Left ventricle myocardium superior (tissue), 1 donor: ENCODE measurements around the gene C5orf15. TPM values are rescaled to one million over a fixed set of nuclear protein-coding genes. Genes with fewer than 3 reads are reported as not detected.
A peak's percentile ranks its signal among the peaks of the same experiment; 100 is the strongest.
"Not testable (repeated sequence)": the region's sequence is repeated elsewhere in the genome, so short reads cannot be mapped to it uniquely, and the experiment has no call there.

Experiments
- ATAC-seq: fragments of 200-7000 bp; cut with Tn5 transposase; one replicate; pipeline ENCODE4 v1.9.1; 2020; ENCODE audit warnings: mild to moderate bottlenecking, moderate library complexity
- DNase-seq: peaks from one replicate; pipeline ENCODE4 v3.0.0-alpha.2; 2020
- intact Hi-C: fragments of 100-400 bp; cut with micrococcal nuclease; formaldehyde crosslinking; loops from one replicate; pipeline ENCODE4 v1.11.0; 2022
- total RNA-seq: library from RNA; stranded (reverse); fragmentation: NEBNext Ultra II Directional; extraction: Animal tissue kit (Norgen Biotek cat#: 25700); gene quantifications from one replicate; pipeline ENCODE4 v1.2.1, GENCODE V29; 2021
- donor health status: DM: no; HTN: yes; CAD: no; lungs with severe emphysema.

The C5orf15 gene
- total RNA-seq, 1 donor from 2014 or later: 32.9 TPM

DNA sequence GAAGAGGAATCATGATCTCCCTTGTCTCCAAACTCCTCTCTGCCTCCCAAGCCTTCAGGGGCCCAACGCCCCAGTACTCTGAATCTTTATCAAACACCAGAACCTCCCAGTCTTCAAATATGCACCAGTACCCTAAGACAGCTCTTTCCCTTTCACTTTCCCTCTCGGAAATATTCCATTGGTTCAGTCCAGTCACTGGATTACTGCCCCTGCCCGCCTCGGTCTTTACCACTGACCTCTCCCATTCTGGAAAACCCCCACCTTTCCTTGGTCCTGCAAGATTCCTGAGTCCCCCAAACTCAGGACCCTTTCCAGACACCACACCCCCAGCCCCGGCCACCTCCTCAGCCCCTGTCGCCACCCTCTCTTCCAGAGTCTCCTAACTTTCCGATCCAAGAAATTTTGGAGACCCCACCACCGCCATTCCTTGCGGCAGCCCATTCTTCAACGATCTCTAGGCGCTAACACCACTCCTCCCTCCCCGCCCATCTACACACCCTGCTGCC lies 674 bp downstream of the C5orf15 start:
- DNase-seq (no peak), ATAC-seq (peak; percentile 21)
- intact Hi-C loops: no loop called here

DNA sequence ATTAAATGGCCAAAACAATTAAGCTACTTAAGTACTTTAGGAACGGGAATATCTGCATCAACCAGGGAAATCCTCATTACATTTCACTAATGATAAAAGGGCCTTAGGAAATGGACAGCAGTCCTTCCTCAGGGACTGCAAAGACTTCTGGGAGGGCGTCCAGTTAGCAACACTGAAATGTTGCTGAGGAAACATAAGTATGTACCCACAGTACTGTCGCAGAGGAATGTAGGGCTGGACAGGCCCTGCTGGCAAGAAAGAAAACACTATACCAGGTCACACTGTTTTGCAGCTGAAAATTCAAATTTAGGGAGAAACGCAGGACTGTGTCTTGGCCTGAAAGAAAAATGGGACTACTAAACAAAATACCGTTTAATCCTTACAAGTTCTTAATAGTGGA lies 1.3 kb downstream of the C5orf15 start:
- DNase-seq: no peak
- intact Hi-C loops: no loop called here
- ATAC-seq: peak; percentile 51

DNA sequence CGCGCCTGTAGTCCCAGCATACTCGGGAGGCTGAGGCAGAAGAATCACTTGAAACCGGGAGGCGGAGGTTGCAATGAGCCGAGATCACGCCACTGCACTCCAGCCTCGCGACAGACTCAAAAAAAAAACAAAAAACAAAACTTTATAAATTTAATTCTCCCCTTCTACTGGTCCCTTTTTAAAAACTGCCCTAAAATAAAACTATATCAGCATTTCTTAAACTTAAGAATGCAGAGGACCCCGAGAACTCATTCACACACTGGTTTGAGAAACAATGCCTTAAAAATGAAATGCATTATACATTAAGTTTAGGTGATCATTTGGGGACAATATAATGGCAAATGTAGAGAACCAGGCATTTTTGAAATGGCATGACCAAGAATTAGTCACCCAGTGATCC lies 2.3 kb downstream of the C5orf15 start:
- intact Hi-C loops: no loop called here
- DNase-seq (no peak), ATAC-seq (no peak)

DNA sequence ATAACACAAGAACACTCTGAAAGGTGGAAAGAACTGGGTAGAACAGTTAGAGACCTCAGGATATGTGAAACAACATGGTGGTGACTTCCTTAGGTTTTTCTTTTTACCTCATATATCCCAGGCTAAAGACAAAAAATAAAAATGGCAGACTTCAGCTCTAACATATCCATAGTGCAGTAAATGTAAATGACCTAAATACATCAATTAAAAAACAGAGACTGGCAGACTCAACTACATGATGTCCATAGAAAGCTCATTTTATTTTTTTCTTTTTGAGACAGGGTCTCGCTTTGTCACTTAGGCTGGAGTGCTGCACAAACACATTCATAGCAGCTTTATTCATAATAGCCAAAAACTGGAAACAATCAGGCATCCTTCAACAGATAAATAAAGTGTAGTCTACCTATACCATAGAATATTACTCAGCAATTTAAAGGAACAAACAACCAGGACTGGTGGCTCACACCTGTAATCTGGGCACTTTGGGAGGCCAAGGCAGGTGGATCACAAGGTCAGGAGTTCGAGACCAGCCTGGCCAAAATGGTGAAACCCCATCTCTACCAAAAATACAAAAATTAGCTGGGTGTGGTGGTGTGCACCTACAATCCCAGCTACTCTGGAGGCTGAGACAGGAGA lies 4.8 kb downstream of the C5orf15 start:
- DNase-seq (no peak), ATAC-seq (no peak)
- intact Hi-C loops: no loop called here

DNA sequence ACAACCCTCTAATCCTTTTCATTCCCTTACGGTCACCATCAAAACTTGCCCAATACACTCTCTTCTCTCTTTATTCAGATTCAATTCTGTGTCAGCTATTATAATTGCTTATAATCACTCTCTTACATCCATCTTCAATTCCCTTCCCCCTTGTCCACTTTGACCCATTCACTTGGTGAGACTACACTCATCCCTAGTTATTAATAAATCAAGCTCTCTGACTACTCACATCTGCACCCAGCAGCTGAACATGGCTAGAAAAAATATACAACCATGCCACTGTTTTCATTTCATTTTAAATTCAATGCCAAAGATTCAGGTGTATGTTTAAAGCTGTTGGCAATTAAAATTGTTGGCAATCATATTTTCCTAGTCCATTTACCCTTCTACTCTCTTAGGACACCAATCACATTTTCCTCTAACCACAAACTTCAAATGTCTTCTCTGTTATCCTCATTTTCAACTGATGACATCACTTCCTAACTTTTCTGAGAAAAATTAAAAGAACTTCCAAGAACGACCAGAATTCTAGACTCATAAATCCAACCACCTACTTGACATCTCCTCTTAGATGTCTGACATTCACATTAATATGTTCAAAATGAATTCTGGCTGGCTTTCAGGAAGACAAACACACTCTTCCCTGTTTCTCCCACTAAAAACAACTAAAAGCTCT lies 5.5 kb downstream of the C5orf15 start:
- ATAC-seq (no peak), DNase-seq (no peak)
- intact Hi-C loops: no loop called here

DNA sequence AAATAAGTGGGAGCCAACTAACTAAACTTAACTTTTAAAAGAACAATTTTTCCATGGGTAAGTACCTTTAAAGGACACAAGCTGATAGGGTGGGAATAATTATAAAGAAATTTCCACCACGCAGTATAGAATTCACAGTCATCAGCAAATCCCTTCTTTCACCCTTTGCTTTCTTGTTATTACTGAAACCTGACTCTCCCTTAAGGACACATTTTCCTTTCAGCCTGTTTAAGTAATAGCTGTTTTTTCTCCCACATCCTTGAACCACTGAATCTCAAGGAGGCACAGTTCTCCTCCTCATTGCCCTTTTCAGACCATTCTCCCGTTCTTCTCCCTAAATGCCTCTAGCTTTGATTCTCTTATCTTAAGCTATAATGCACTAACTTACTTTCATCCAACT lies 6.3 kb downstream of the C5orf15 start:
- no peak for DNase-seq
- no peak for ATAC-seq
- intact Hi-C loops: no loop called here

DNA sequence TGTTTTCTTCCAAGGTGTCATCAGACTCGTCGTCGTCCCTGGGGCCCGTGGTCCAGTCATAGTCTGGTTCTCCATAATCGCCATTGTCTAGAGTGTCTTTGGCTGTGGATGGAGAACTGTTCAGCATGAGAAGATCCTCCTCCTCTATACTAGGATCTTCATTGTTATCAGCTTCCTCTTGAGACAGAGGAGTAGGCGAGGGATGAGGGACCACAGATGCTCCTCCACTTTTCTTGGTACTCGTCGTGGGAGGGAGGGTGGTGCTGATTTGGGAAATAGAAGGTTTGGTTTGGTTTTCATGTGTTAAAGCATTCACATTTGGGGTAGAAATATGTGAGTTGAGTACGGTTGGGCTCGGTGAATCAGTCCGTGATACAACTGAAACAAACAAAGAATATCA lies 8.8 kb downstream of the C5orf15 start:
- intact Hi-C loops: no loop called here

DNA sequence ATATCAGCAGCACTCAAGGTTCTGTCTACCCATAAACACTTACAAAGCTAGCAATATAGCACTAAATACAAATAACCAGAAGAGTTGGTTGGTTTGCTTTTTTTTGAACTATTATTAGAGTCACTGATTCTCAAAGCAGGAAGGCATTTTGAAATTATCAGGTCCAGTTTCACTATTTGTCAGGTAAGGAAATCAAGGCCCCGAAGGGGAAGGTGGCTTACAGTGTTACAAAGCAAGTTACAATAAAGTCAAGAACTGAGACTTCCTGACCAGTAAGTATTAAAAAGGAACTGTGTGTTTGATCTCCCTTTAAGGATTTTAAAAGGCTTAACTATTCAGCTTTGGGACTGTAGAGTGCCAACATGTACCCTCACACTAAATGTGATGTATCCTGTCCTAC lies 10.8 kb downstream of the C5orf15 start:
- DNase-seq (no peak), ATAC-seq (no peak)
- intact Hi-C loops: no loop called here

More for the DNA sequence above, 8.8 kb downstream of the C5orf15 start:
- DNase-seq (no peak), ATAC-seq (no peak)

DNA sequence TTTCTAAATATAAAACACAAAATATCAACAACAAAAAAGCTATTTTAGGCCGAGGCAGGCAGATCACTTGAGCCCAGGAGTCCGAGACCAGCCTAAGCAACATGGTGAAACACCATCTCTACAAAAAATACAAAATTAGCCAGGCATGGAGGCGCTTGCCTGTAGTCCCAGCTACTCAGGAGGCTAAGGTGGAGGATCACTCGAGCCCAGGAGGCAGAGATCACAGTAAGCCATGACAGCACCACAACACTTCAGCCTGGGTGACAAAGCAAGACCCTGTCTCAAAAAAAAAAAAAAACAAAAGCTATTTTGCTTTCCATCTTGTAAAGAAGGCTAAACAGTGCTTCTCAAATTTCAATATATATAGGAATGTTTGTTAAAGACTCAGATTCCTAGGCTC lies 11.3 kb downstream of the C5orf15 start:
- no peak for DNase-seq
- intact Hi-C loops: no loop called here
- no peak for ATAC-seq

DNA sequence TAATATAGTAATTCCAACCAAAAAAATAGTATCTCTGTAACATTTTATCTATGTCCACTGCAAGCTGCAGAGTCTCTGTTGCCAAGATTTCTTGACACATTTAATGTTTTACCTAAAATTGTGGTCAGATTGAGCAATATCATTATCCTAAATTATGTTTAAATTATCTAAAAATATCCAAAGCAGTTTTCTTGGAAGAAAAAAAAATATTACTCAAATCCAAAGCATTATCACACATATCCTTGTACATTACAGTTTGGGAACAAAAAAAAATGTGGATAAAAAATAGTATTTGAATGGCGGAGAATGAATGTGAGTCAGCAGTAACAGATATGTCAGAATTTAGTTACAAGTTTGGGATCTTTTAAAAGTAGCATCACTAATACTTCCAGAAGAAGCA lies 12.2 kb downstream of the C5orf15 start:
- ATAC-seq, DNase-seq, intact Hi-C loops: not testable (repeated sequence)

DNA sequence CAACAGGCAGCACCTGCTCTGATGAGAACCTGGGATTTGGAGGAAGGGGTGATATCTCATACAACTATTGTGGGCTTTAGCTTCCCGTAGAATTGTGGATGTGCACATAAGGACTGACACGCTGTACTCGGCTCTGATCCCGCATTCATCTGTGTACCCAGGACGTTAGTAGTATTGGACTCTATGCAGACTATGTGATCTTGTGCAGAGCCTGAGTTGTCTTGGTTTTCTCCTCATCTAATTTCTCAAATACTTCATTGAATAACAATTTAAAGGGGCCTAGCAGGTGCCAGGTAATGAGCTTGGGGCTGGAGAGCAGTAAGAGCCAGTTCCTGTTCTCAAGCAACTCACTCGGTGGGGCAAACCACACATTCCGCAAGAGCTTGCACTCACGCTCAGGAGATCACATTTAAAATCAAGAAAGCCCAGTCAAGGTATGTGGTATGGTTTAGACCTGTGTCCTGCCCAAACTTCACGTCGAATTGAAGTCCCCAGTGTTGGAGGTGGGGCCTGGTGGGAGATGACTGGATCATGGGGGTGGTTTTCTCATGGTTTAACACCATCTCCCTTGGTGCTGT lies 14.8 kb downstream of the C5orf15 start:
- ATAC-seq (peak; percentile 8), DNase-seq (no peak)
- intact Hi-C loops: no loop called here

DNA sequence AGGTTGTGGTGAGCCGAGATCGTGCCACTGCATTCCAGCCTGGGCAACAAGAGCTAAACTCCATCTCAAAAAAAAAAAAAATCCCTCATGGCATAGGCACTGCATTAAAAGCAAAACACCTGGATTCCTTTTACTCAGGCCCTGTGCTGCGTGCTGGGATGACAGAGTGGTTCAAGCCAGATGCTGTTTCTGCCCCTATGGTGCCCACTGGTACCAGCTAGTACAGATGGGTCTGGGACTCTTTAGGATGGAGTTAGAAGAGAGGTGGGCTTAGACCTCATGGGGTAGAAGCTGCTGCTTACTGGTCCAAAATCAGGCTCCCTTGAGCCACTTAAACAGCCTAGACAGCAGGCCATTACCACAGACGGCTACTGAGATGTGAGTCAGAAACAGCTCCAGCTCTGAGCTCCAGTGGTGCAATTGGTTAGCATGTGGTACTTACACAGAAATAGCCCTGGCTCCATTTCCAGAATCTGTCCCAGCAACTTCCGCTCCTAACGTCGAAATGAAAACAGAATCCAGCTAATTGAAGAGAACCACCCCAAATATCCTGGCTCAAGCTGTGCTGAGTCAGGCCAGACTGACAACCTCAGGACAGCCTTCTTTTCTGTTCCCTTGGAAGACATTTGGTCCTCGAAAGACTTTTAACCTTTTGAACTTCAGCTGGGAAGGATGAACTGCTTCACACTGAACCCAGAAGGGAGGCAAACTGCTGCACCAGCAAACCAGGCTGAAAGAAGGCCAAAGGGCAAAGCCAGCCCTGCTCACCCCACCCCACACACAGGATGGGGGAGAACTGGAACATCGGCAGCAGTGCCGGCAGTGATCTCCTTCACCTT lies 15.5 kb downstream of the C5orf15 start:
- ATAC-seq: peak; percentile 89
- intact Hi-C loops: no loop called here
- no peak for DNase-seq

DNA sequence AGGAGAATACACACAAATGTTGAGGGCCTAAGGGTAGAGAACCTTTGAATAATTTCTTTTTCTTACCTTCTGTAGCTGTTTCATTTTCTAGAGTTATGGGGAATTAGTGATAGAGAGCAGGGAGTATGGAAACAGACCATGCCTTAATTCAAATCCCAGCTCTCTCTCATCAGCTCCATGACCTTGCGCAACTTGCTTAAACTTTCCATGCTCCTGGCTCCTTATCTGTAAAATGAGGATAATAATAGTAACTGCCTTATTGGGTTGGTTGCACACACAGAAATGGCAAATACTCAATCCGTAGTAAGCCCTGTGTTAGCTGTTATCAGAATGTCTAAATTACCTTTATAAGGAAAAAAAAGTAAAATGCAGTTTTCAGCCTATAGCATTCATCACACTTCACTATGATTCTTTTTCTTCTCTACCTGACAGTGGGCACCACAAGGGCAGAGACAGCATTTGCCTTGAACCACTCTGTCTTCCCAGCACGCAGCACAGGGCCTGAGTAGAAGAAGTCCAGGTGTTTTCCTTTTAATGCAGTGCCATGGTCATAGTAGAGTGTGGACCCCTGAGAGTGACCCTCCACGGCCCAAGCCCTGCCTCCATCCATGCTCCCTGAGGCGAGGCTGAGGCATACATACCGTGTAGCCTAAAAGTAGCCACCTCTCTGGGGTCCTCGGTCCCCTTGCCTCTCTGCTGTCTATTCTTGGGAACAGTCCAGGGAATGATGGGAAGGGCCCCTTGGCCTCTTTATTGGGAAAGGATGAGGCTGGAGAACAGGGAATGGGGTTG lies 17.4 kb downstream of the C5orf15 start:
- DNase-seq: no peak
- ATAC-seq: peak; percentile 67
- intact Hi-C loops: no loop called here

DNA sequence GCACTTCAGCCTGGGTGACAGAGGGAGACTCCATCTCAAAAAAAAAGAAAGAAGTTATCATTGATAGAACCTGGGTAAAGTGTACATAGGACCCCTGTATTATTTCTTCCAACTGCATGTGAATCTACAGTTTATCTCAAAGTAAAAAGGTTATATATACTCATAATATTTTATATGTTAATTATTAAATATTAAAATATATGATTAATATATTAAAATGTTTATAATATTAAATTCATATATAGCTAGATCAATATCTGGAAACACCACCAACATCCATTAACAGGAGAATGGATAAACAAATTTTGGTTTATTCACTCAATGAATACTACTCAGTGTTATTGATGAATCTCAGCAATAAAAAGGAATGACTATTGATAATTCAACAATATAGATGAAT lies 19.7 kb downstream of the C5orf15 start:
- no peak for DNase-seq
- intact Hi-C loops: no loop called here
- no peak for ATAC-seq

DNA sequence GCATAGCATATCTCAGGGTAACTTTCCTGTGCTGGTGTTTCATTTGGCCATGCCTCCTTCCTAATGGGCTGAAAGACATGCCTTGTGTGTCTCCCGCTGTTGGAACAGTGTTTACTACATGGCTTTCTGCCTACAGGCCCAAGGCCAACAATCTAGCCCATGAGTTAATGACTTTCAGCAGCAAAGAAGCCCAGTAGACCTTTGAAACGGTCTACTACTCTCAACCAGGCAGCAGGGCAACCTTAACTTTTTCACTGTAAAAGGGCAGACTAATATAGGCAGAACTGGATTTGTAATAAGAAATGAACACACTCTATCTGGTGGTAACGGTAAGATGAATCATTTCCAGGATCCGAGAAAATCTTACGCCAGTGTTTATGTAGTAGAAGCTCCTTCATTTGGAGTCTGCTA lies 21.0 kb downstream of the C5orf15 start:
- no peak for ATAC-seq
- DNase-seq: no peak
- intact Hi-C loops: no loop called here

DNA sequence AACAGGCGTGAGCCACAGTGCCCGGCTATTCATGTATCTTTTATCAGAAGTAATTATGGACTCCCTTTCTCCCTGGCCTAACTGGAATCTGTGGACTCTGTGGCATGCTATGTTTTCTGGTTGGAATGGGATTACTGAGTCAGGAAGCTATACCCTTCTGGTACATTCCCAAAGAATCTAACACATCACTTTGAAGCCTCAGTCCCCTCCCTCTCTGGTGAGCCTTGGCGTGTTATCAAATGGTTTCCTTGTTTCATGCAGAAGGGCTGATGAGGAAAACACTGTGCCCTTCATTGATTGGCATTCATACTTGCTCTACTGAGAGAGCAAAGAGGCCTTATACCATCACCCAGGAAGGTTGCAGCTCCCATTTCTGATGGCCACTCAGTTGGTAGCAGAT lies 22.9 kb downstream of the C5orf15 start:
- intact Hi-C loops: no loop called here
- DNase-seq: no peak
- no peak for ATAC-seq

DNA sequence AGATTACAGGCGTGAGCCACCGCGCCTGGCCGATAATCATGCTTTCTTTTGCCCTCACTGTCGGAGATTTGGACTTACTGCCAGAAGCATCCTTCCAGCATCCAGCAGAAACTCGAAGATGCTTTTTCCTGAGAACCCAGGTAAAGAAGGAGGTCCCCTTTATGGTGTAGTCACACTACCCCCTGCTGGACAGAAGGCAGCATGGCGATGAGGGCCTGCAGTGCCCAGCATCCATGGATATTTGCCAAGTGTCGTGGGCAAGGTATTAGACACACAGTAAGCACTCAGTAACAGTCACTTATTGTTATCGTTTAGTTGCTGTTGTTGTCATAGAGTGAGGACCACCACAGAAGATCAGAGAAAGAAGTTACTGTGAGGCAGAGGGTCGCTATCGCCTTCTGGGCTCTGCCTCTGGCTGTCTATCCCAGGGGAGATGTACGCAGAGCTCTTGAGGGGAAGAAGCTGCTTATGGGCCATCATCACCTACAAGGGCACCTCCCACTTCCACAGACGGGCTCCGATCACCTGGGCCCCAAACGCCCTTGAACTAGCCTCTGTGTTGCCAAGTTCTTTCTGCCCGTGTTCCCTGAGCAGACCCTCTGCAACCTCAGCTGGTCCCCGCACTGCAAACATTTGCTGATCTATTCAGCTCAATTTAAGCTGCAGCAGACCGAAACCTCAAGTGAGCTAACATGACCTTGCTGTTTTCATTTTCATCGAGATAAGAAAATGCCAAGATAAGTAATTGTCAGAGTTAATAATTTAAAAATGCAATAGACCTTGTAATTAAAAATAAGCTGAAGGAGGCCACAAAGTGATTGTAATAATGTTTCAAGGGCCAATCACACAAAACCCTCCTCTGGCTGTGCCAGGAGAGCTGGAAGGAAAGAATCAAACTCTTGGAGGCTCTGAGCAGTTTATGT lies 23.9 kb downstream of the C5orf15 start:
- intact Hi-C loops: no loop called here

DNA sequence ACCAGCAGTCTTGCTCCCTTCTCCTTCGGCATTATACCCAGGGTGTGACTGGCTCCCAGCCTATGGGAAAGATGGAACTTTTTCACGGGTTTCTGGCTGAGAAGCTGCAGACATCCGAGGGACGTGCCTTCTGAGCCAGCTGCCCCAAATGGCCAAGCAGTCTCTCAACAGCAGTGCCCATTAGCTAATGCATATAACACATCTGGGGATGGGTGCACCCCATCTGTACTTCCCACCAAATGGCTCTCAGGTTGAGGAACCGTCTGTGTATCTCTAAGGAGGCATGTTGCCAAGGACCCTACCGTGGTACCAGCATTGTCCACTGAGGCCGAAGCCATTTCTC lies 25.0 kb downstream of the C5orf15 start:
- intact Hi-C loops: no loop called here
- DNase-seq (no peak), ATAC-seq (no peak)

More for the DNA sequence above, 23.9 kb downstream of the C5orf15 start:
- no peak for DNase-seq
- ATAC-seq: peak; percentile 61
